ENCODE results near the gene AHI1.

GRCh38 chr6:135305684-135306083, 191.9 kb downstream of the AHI1 start:
- TF ChIP-seq POLR2A (IDR thresholded peaks at IDR 0.05; ENCODE audit: low read length) (no peak), GATA1 (IDR thresholded peaks at IDR 0.05; ENCODE audit: low read depth, low read length) (no peak)
